Measurements from ENCODE around the gene BMP6.

The BMP6 gene

DNA sequence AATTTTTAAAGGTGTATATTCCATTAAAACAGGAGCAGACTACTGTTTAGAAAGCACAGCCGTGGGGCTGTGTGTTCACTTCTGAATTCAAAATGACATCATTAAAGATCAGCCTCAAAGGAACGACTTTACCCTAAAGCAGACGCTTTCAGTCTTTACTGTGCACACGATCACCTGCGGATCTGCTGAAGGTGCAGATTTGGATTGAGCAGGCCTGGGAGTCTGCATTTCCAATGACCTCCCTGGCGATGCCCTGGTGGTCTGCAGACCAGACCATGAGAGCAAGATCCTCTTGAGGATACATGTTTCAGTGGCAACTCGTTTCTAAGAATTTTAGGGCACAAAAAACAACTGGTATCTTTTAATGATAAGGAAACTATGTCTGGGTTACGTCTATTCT, 157.5 kb downstream of the BMP6 start:
- no peak overlapping the region for H3K4ac ChIP-seq (ENCODE audit: low read depth, low read length)
- no peak overlapping the region for H3K27ac ChIP-seq (ENCODE audit: low read depth, low read length)
- no peak overlapping the region for H3K23ac ChIP-seq (ENCODE audit: low read length)
- H2AK5ac ChIP-seq (ENCODE audit: low read length): no peak overlapping the region
- H3K9ac ChIP-seq (ENCODE audit: low read length): no peak overlapping the region
- no peaks in the 10 kb centered on the region for H3K79me1 ChIP-seq (ENCODE audit: low read length)
- no peak for DNase-seq
- H4K5ac ChIP-seq (ENCODE audit: low read length): no peak overlapping the region
- no peak overlapping the region for H3K4me2 ChIP-seq (ENCODE audit: low read length)
- H3K79me2 ChIP-seq (ENCODE audit: control insufficient read depth, insufficient read depth, low read length): no peaks in the 10 kb centered on the region
- no peak overlapping the region for H2BK120ac ChIP-seq (ENCODE audit: low read depth, low read length)
- WGBS (ENCODE audit: extremely low coverage, insufficient coverage, low lambda C conversion rate): no CpG with 5 or more reads among the region's 8 CpGs
- no peaks in the 10 kb centered on the region for H3K27me3 ChIP-seq (ENCODE audit: insufficient read depth, low read length, poor library complexity)
- no peak overlapping the region for H4K8ac ChIP-seq (ENCODE audit: low read depth, low read length)
- no peak overlapping the region for H3K56ac ChIP-seq (ENCODE audit: low read length)
- H3K18ac ChIP-seq (ENCODE audit: low read length): no peak overlapping the region
- H2BK15ac ChIP-seq (replicated peaks; ENCODE audit: low read depth): no peak overlapping the region
- no peak overlapping the region for H3K4me3 ChIP-seq (ENCODE audit: low read length)
- no peak overlapping the region for H2BK5ac ChIP-seq (ENCODE audit: low read length)
- peaks cover 20% of the 10 kb centered on the region for H3K36me3 ChIP-seq (ENCODE audit: control insufficient read depth, insufficient read depth, low read length)
- no peaks in the 10 kb centered on the region for H3K4me1 ChIP-seq (ENCODE audit: control insufficient read depth, low read depth, low read length)

DNA sequence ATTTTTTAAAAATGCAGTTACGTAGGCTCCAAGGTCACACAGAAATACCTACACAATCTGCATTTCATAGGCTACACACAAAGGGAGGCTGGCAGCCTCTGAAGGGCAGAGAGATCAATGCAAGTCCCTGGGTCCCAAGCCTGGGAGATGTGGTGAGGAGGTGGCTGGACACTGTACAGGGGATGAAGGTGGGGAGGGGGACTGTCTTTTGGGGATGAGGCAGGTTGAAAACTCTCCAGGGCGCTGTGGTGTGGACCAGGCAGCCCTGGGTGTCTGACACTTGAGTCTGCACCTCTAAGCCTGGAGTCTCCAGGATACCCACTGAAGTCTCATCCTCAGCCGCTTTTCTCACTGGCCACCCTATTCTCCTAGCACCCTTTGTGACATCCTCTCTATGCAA, 160.2 kb downstream of the BMP6 start:
- Histone ChIP-seq H3K9ac (ENCODE audit: low read length) (no peak overlapping the region), H2BK5ac (ENCODE audit: low read length) (no peak overlapping the region), H3K27me3 (ENCODE audit: insufficient read depth, low read length, poor library complexity) (no peaks in the 10 kb centered on the region), H3K4ac (ENCODE audit: low read depth, low read length) (no peak overlapping the region), H3K56ac (ENCODE audit: low read length) (no peak overlapping the region), H3K27ac (ENCODE audit: low read depth, low read length) (no peak overlapping the region), H3K18ac (ENCODE audit: low read length) (no peak overlapping the region), H3K4me2 (ENCODE audit: low read length) (no peak overlapping the region), H3K36me3 (ENCODE audit: control insufficient read depth, insufficient read depth, low read length) (peaks cover 28% of the 10 kb centered on the region), H3K79me1 (ENCODE audit: low read length) (peaks cover 2% of the 10 kb centered on the region), H4K5ac (ENCODE audit: low read length) (no peak overlapping the region), H2BK15ac (replicated peaks; ENCODE audit: low read depth) (no peak overlapping the region), H3K4me1 (ENCODE audit: control insufficient read depth, low read depth, low read length) (no peaks in the 10 kb centered on the region), H3K23ac (ENCODE audit: low read length) (no peak overlapping the region), H3K79me2 (ENCODE audit: control insufficient read depth, insufficient read depth, low read length) (no peaks in the 10 kb centered on the region), H4K8ac (ENCODE audit: low read depth, low read length) (no peak overlapping the region), H2BK120ac (ENCODE audit: low read depth, low read length) (no peak overlapping the region), H2AK5ac (ENCODE audit: low read length) (no peak overlapping the region), H3K4me3 (ENCODE audit: low read length) (no peak overlapping the region)
- no CpG with 5 or more reads among the region's 3 CpGs for WGBS (ENCODE audit: extremely low coverage, insufficient coverage, low lambda C conversion rate)
- DNase-seq: no peak

DNA sequence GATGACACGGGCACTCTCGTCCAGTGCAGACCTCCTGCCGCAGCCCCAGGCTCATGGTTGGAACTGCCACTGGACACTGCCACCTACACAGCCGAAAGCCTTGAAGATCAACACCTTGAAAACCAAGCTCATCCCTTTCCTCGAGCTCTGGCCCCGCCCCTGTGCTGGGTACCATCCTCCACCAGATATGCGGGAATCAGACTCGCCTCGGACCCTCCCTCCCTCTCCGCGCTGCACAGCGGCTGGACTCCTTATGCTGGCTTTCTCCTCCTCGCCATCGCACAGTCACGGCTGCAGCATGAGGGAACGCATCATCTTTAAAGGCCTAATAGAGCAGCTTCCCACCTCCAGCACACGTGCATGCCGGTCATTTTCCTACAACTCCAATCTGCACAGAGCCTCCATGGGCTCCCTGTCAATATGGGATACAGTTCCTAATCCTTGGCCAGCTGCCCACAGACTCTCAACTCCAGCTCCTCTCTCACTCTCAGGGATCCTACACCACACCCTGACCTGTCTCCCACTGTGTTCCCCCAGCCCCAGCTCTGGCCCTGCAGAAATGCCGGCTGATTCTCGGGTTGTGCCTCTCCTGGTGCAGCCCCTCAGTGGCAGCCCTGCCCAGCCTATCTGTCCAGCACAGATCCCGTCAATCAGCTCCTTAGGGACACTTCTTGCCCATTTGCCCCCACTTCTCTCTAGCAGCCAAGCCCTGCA, 161.5 kb downstream of the BMP6 start:
- no peak overlapping the region for H3K4me3 ChIP-seq (ENCODE audit: low read length)
- H3K18ac ChIP-seq (ENCODE audit: low read length): no peak overlapping the region
- DNase-seq: no peak
- no peak overlapping the region for H2BK120ac ChIP-seq (ENCODE audit: low read depth, low read length)
- no peak overlapping the region for H2AK5ac ChIP-seq (ENCODE audit: low read length)
- no peak overlapping the region for H3K23ac ChIP-seq (ENCODE audit: low read length)
- peaks cover 2% of the 10 kb centered on the region for H3K79me1 ChIP-seq (ENCODE audit: low read length)
- no peak overlapping the region for H2BK5ac ChIP-seq (ENCODE audit: low read length)
- no peaks in the 10 kb centered on the region for H3K27me3 ChIP-seq (ENCODE audit: insufficient read depth, low read length, poor library complexity)
- no peak overlapping the region for H3K4ac ChIP-seq (ENCODE audit: low read depth, low read length)
- no peak overlapping the region for H3K9ac ChIP-seq (ENCODE audit: low read length)
- H4K5ac ChIP-seq (ENCODE audit: low read length): no peak overlapping the region
- no peak overlapping the region for H2BK15ac ChIP-seq (replicated peaks; ENCODE audit: low read depth)
- no peaks in the 10 kb centered on the region for H3K4me1 ChIP-seq (ENCODE audit: control insufficient read depth, low read depth, low read length)
- H3K56ac ChIP-seq (ENCODE audit: low read length): no peak overlapping the region
- no peak overlapping the region for H3K4me2 ChIP-seq (ENCODE audit: low read length)
- H3K27ac ChIP-seq (ENCODE audit: low read depth, low read length): no peak overlapping the region
- H4K8ac ChIP-seq (ENCODE audit: low read depth, low read length): no peak overlapping the region
- no peaks in the 10 kb centered on the region for H3K79me2 ChIP-seq (ENCODE audit: control insufficient read depth, insufficient read depth, low read length)
- peaks cover 21% of the 10 kb centered on the region for H3K36me3 ChIP-seq (ENCODE audit: control insufficient read depth, insufficient read depth, low read length)
- no CpG with 5 or more reads among the region's 21 CpGs for WGBS (ENCODE audit: extremely low coverage, insufficient coverage, low lambda C conversion rate)

GRCh38 chr6:7888587-7889357, 162.9 kb downstream of the BMP6 start:
- WGBS (ENCODE audit: extremely low coverage, insufficient coverage, low lambda C conversion rate): no CpG with 5 or more reads among the region's 25 CpGs
- H2BK15ac ChIP-seq (replicated peaks; ENCODE audit: low read depth): no peak overlapping the region

DNA sequence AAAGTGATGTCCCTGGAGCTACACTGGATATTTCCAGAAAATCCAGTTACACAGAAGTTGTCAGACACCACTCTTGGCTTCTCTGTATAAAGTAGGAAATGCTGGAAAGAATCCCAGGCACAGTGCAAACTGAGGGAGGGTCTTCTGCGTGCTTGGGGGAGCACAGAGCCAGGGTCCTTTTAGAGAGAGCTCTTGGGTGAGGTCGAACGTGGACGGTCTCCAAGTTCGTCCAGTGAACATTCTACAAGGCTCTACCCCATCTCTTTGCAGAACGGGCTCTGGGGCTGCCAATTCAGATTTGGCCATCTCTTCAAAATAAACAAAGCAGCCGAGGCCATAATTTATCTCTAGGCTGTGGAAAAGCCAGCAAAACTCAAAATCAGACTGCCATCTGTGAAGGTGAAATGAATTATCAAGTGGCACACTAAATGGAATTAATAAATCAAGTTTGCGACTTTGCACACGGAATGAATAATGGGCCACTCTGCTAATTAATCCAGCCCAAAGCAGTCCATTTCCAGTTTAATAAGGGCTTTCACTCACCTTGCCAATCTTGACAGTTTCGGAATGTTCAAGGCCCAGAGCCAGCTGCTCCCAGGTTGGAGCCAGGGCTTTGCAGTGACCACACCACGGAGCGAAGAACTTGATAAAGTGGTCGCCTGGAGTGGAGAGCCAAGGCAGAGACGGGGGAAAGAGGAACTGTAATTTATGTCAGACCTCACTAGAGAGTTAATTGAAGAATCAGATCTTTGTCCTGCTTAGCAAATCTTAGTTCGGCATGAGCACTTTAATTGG, 165.4 kb downstream of the BMP6 start:
- no peak overlapping the region for H2BK5ac ChIP-seq (ENCODE audit: low read length)
- H2AK5ac ChIP-seq (ENCODE audit: low read length): no peak overlapping the region
- no peaks in the 10 kb centered on the region for H3K79me2 ChIP-seq (ENCODE audit: control insufficient read depth, insufficient read depth, low read length)
- DNase-seq: no peak
- no peak overlapping the region for H3K9ac ChIP-seq (ENCODE audit: low read length)
- H3K27ac ChIP-seq (ENCODE audit: low read depth, low read length): no peak overlapping the region
- H3K23ac ChIP-seq (ENCODE audit: low read length): no peak overlapping the region
- no peak overlapping the region for H2BK15ac ChIP-seq (replicated peaks; ENCODE audit: low read depth)
- no peak overlapping the region for H3K56ac ChIP-seq (ENCODE audit: low read length)
- no peak overlapping the region for H4K5ac ChIP-seq (ENCODE audit: low read length)
- H3K4me2 ChIP-seq (ENCODE audit: low read length): no peak overlapping the region
- no peaks in the 10 kb centered on the region for H3K4me1 ChIP-seq (ENCODE audit: control insufficient read depth, low read depth, low read length)
- no CpG with 5 or more reads among the region's 15 CpGs for WGBS (ENCODE audit: extremely low coverage, insufficient coverage, low lambda C conversion rate)
- peaks cover 2% of the 10 kb centered on the region for H3K79me1 ChIP-seq (ENCODE audit: low read length)
- no peaks in the 10 kb centered on the region for H3K27me3 ChIP-seq (ENCODE audit: insufficient read depth, low read length, poor library complexity)
- no peak overlapping the region for H3K4ac ChIP-seq (ENCODE audit: low read depth, low read length)
- peaks cover 14% of the 10 kb centered on the region for H3K36me3 ChIP-seq (ENCODE audit: control insufficient read depth, insufficient read depth, low read length)
- H2BK120ac ChIP-seq (ENCODE audit: low read depth, low read length): no peak overlapping the region
- no peak overlapping the region for H3K4me3 ChIP-seq (ENCODE audit: low read length)
- H3K18ac ChIP-seq (ENCODE audit: low read length): no peak overlapping the region
- H4K8ac ChIP-seq (ENCODE audit: low read depth, low read length): no peak overlapping the region

More at GRCh38 chr6:7888587-7889357, 162.9 kb downstream of the BMP6 start:
- Histone ChIP-seq H2BK5ac (ENCODE audit: low read length) (no peak overlapping the region), H3K23ac (ENCODE audit: low read length) (no peak overlapping the region), H3K27me3 (ENCODE audit: insufficient read depth, low read length, poor library complexity) (no peaks in the 10 kb centered on the region), H3K56ac (ENCODE audit: low read length) (no peak overlapping the region), H4K5ac (ENCODE audit: low read length) (no peak overlapping the region), H3K79me1 (ENCODE audit: low read length) (peaks cover 2% of the 10 kb centered on the region), H3K4ac (ENCODE audit: low read depth, low read length) (no peak overlapping the region), H2BK120ac (ENCODE audit: low read depth, low read length) (no peak overlapping the region), H3K4me3 (ENCODE audit: low read length) (no peak overlapping the region), H3K4me1 (ENCODE audit: control insufficient read depth, low read depth, low read length) (no peaks in the 10 kb centered on the region), H3K9ac (ENCODE audit: low read length) (no peak overlapping the region), H4K8ac (ENCODE audit: low read depth, low read length) (no peak overlapping the region), H3K27ac (ENCODE audit: low read depth, low read length) (no peak overlapping the region), H3K18ac (ENCODE audit: low read length) (no peak overlapping the region), H2AK5ac (ENCODE audit: low read length) (no peak overlapping the region), H3K4me2 (ENCODE audit: low read length) (no peak overlapping the region), H3K79me2 (ENCODE audit: control insufficient read depth, insufficient read depth, low read length) (no peaks in the 10 kb centered on the region), H3K36me3 (ENCODE audit: control insufficient read depth, insufficient read depth, low read length) (peaks cover 17% of the 10 kb centered on the region)
- no peak for DNase-seq
